A549 (cell line): ENCODE measurements around the gene UBP1. TPM values are rescaled to one million over a fixed set of nuclear protein-coding genes. Genes with fewer than 3 reads are reported as not detected.

ENCODE experiments used
- ATAC-seq, 2 experiments: fragments of 200-7000 bp in 1 of 2; fragments of >200 bp in 1 of 2; cut with Nextera tagmentation in 1 of 2; cut with Tn5 transposase in 1 of 2; 3 replicates each; pipeline versions ENCODE4 v1.8.0 to v1.9.1; 2018 to 2020; ENCODE audit warnings: mild to moderate bottlenecking in 1 of 2, moderate library complexity in 1 of 2
- CTCF ChIA-PET: fragments of 300-600 bp; sonication (Branson Sonifier 250); formaldehyde crosslinking; extraction: SDS; loops from one replicate; lab custom pipeline; 2021; ENCODE audit warnings: antibody characterized with exemption, inconsistent platforms; lab: Yijun Ruan, JAX
- POLR2A ChIA-PET: fragments of 350-600 bp; formaldehyde crosslinking; extraction: SDS; loops from one replicate; lab custom pipeline; 2021; ENCODE audit warnings: antibody characterized with exemption, inconsistent platforms; lab: Yijun Ruan, JAX
- DNase-seq, 2 experiments: peaks; one replicate each; pipeline versions ENCODE4 v3.0.0 to v3.0.0-alpha.2; 2011 to 2016; ENCODE audit warnings: low read depth in 1 of 2, low spot score in 1 of 2
- FAIRE-seq: peaks from 2 replicates; lab custom pipeline; 2011; peaks lifted over from hg19 to GRCh38; lab: Jason Lieb, UNC
- H3K27ac ChIP-seq, 2 experiments: fragments of >200 bp; sonication (Bioruptor Twin); formaldehyde crosslinking; 3 replicates each; pipeline ENCODE4 v1.5.1; 2016 to 2017
- H3K4me1 ChIP-seq: fragments of >200 bp; sonication (Bioruptor Twin); formaldehyde crosslinking; 3 replicates; pipeline ENCODE4 v1.6.1; 2016
- H3K4me2 ChIP-seq: fragments of >200 bp; sonication (Bioruptor Twin); formaldehyde crosslinking; 3 replicates; pipeline ENCODE4 v1.6.1; 2016
- H3K4me3 ChIP-seq: fragments of >200 bp; sonication (Bioruptor Twin); formaldehyde crosslinking; 3 replicates; pipeline ENCODE4 v1.5.1; 2016
- H3K9me3 ChIP-seq: fragments of >200 bp; sonication (Bioruptor Twin); formaldehyde crosslinking; 3 replicates; pipeline ENCODE4 v1.6.1; 2016
- BHLHE40 ChIP-seq: IDR thresholded peaks from 2 replicates; pipeline ENCODE4 v1.6.1; 2012; ENCODE audit warnings: low read depth, low read length, inconsistent platforms
- CBX2 ChIP-seq: fragments of 200-600 bp; sonication (generic); IDR thresholded peaks from 2 replicates; pipeline ENCODE4 v1.6.1; 2016; ENCODE audit warnings: low read depth, mild to moderate bottlenecking, borderline replicate concordance
- CEBPB ChIP-seq, 2 experiments: fragments of >200 bp in 1 of 2; sonication (Bioruptor Twin) in 1 of 2; formaldehyde crosslinking in 1 of 2; IDR thresholded peaks; 2 replicates each; pipeline ENCODE4 v1.6.1; 2012 to 2016
- E2F6 ChIP-seq: IDR thresholded peaks from 2 replicates; pipeline ENCODE4 v1.6.1; 2012; ENCODE audit warnings: low read depth, borderline replicate concordance
- EHF ChIP-seq: fragments of 250-450 bp; sonication (Bioruptor Pico); IDR thresholded peaks from 2 replicates; pipeline ENCODE4 v1.5.0; 2020; ENCODE audit warnings: mild to moderate bottlenecking
- EP300 ChIP-seq, 2 experiments: fragments of >200 bp; sonication (Bioruptor Twin); formaldehyde crosslinking; IDR thresholded peaks; 2 replicates in 1 of 2; 3 replicates in 1 of 2; pipeline ENCODE4 v1.6.1; 2016 to 2017
- FOSB ChIP-seq: fragments of 250-450 bp; sonication (Bioruptor Pico); IDR thresholded peaks from 2 replicates; pipeline ENCODE4 v1.5.0; 2020; ENCODE audit warnings: mild to moderate bottlenecking, moderate library complexity
- FOSL2 ChIP-seq, 2 experiments: fragments of 450-650 bp in 1 of 2; fragments of >200 bp in 1 of 2; sonication (Bioruptor Twin) in 1 of 2; formaldehyde crosslinking; IDR thresholded peaks; 2 replicates each; pipeline versions ENCODE4 v1.5.0 to v1.6.1; 2016 to 2020; ENCODE audit warnings: mild to moderate bottlenecking in 1 of 2, moderate library complexity in 1 of 2
- FOXS1 ChIP-seq: fragments of 250-450 bp; sonication (Bioruptor Pico); IDR thresholded peaks from 2 replicates; pipeline ENCODE4 v1.5.0; 2020; ENCODE audit warnings: mild to moderate bottlenecking, moderate library complexity
- GATA3 ChIP-seq: IDR thresholded peaks from 2 replicates; pipeline ENCODE4 v1.6.1; 2012; ENCODE audit warnings: borderline replicate concordance
- HES2 ChIP-seq: fragments of >200 bp; sonication (Bioruptor Twin); formaldehyde crosslinking; IDR thresholded peaks from 2 replicates; pipeline ENCODE4 v1.6.1; 2016
- HEYL ChIP-seq: fragments of 250-450 bp; sonication (Bioruptor Pico); IDR thresholded peaks from 2 replicates; pipeline ENCODE4 v1.8.0; 2021; ENCODE audit warnings: mild to moderate bottlenecking, moderate library complexity
- HOXB13 ChIP-seq: fragments of 250-450 bp; sonication (Bioruptor Pico); IDR thresholded peaks from 2 replicates; pipeline ENCODE4 v1.5.0; 2020; ENCODE audit warnings: low read depth, mild to moderate bottlenecking, moderate library complexity
- HOXB5 ChIP-seq: fragments of 250-450 bp; sonication (Bioruptor Pico); IDR thresholded peaks from 2 replicates; pipeline ENCODE4 v1.5.0; 2020; ENCODE audit warnings: mild to moderate bottlenecking, moderate library complexity
- JUN ChIP-seq, 2 experiments: fragments of >200 bp; sonication (Bioruptor Twin); formaldehyde crosslinking; IDR thresholded peaks; 2 replicates in 1 of 2; 3 replicates in 1 of 2; pipeline ENCODE4 v1.6.1; 2016 to 2017
- JUNB ChIP-seq: fragments of >200 bp; sonication (Bioruptor Twin); formaldehyde crosslinking; IDR thresholded peaks from 2 replicates; pipeline ENCODE4 v1.6.1; 2016
- MAFK ChIP-seq: fragments of 450-650 bp; IDR thresholded peaks from 2 replicates; pipeline ENCODE4 v1.6.1; 2014; ENCODE audit not compliant: partially characterized antibody
- MAX ChIP-seq: IDR thresholded peaks from 2 replicates; pipeline ENCODE4 v1.6.1; 2012
- MAZ ChIP-seq: fragments of 150-350 bp; IDR thresholded peaks from 2 replicates; pipeline ENCODE4 v1.6.1; 2014; ENCODE audit warnings: antibody characterized with exemption, low read depth, low read length, borderline replicate concordance
- MYC ChIP-seq: IDR thresholded peaks from 2 replicates; pipeline ENCODE4 v1.6.1; 2012; ENCODE audit warnings: mild to moderate bottlenecking, inconsistent platforms, low read length, improper control_type of control experiment, borderline replicate concordance
- NFE2L2 ChIP-seq: fragments of 150-350 bp; conservative IDR thresholded peaks from 2 replicates; pipeline ENCODE4 v1.6.1; 2014; ENCODE audit warnings: low read length
- NR3C1 ChIP-seq: fragments of >200 bp; sonication (Bioruptor Twin); formaldehyde crosslinking; IDR thresholded peaks from 3 replicates; pipeline ENCODE4 v1.6.1; 2017
- PBX3 ChIP-seq: IDR thresholded peaks from 2 replicates; pipeline ENCODE4 v1.6.1; 2012
- POLR2A ChIP-seq: IDR thresholded peaks from 2 replicates; pipeline ENCODE4 v1.6.1; 2012; ENCODE audit warnings: mild to moderate bottlenecking, low read length
- RFX5 ChIP-seq: fragments of 450-650 bp; IDR thresholded peaks from 2 replicates; pipeline ENCODE4 v1.7.1; 2014; ENCODE audit warnings: antibody characterized with exemption, mild to moderate bottlenecking, moderate library complexity
- RNF2 ChIP-seq: fragments of 200-600 bp; sonication (generic); IDR thresholded peaks from 2 replicates; pipeline ENCODE4 v1.6.1; 2016; ENCODE audit warnings: low read depth, mild to moderate bottlenecking, antibody characterized with exemption, moderate library complexity, borderline replicate concordance
- SMC3 ChIP-seq: fragments of >200 bp; sonication (Bioruptor Twin); formaldehyde crosslinking; IDR thresholded peaks from 3 replicates; pipeline ENCODE4 v1.6.1; 2018; ENCODE audit warnings: inconsistent platforms
- USF2 ChIP-seq: fragments of 450-650 bp; IDR thresholded peaks from 2 replicates; pipeline ENCODE4 v1.6.1; 2014; ENCODE audit warnings: antibody characterized with exemption
- WGBS: methylation state at CpG from one replicate; pipeline ENCODE4 v1.1.6; 2017; ENCODE audit errors: missing lambda C conversion rate; 5-methylcytosine and 5-hydroxymethylcytosine counted together
- polyA plus RNA-seq, 4 experiments: library from polyadenylated mRNA; depleted of rRNA in 3 of 4; stranded (reverse); fragments of >200 nt; fragmentation: RNase III in 1 of 4; extraction: RNeasy Plus Mini Kit Qiagen cat#74134 plus additional on column Dnase treatment in 1 of 4; gene quantifications; 2 replicates in 3 of 4; 3 replicates in 1 of 4; pipeline ENCODE4 v1.2.3, GENCODE V29; 2011 to 2017
- TF ChIP-seq, protein P1 (sequence below): fragments of 250-450 bp; sonication (Bioruptor Pico); IDR thresholded peaks from 2 replicates; pipeline ENCODE4 v1.5.0; 2021; ENCODE audit warnings: mild to moderate bottlenecking, moderate library complexity, borderline replicate concordance
- TF ChIP-seq, protein P2 (sequence below): fragments of >200 bp; sonication (Bioruptor Twin); formaldehyde crosslinking; IDR thresholded peaks from 3 replicates; pipeline ENCODE4 v1.5.1; 2016

The UBP1 gene
- polyA plus RNA-seq, 2 of the 4 experiments (the other 2 are of a cell fraction) = 48.6 to 92.5 TPM

GRCh38 chr3:33392703-33393125 is 47.5 kb downstream of the UBP1 start:
- 1% methylated on average over 4 of the region's 4 CpGs for WGBS
- no peak overlapping the region for H3K4me3 ChIP-seq
- H3K4me1 ChIP-seq = peaks cover 49% of the 10 kb centered on the region
- ChIA-PET CTCF (no interaction called here), POLR2A (no interaction called here)
- ATAC-seq (peak; percentile 91 to 94), FAIRE-seq (no peak), DNase-seq (peak; percentile 77 to 81)
- H3K27ac ChIP-seq = peak overlapping the region; percentile 74 to 80
- H3K4me2 ChIP-seq = peak overlapping the region; percentile 72
- TF ChIP-seq HOXB13 (CRISPR knock-in tag) = 0 out of 2 replicates have a peak, but pooled peaks have one; percentile 20
- TF ChIP-seq HOXB5 (CRISPR knock-in tag) = 0 out of 2 replicates have a peak, but pooled peaks have one; percentile 38
- peak; percentile 80 for TF ChIP-seq FOSL2 (IDR thresholded peaks at IDR 0.05)
- TF ChIP-seq FOSL2 (CRISPR knock-in tag; IDR thresholded peaks at IDR 0.05) = peak; percentile 95
- peak; percentile 40; the same call in 1 of the 2 replicates for TF ChIP-seq GATA3
- TF ChIP-seq EP300 (IDR thresholded peaks at IDR 0.05) = peak in 1 of 2 experiments; percentile 21; a peak in 1 of 5 replicates
- TF ChIP-seq MAX = peak; percentile 91
- peak; percentile 16; the same call in 1 of the 2 replicates for TF ChIP-seq RFX5
- peak; percentile 89 for TF ChIP-seq USF2
- peak in 1 of 2 experiments; percentile 73; a peak in 2 of 4 replicates for TF ChIP-seq CEBPB (IDR thresholded peaks at IDR 0.05)
- TF ChIP-seq HES2 = no peak
- TF ChIP-seq MYC = peak; percentile 61
- peak; percentile 67 to 68; a peak in 3 of 5 replicates for TF ChIP-seq JUN (IDR thresholded peaks at IDR 0.05)
- TF ChIP-seq JUNB = peak; percentile 90
- TF ChIP-seq MAFK = peak; percentile 88
- TF ChIP-seq NR3C1 = no peak
- 0 out of 2 replicates have a peak, but pooled peaks have one; percentile 40 for TF ChIP-seq E2F6
- no peak for TF ChIP-seq BHLHE40
- TF ChIP-seq MAZ = no peak
- TF ChIP-seq FOXS1 (CRISPR knock-in tag) = 0 out of 2 replicates have a peak, but pooled peaks have one; percentile 49
- no peak for TF ChIP-seq RNF2
- no peaks in the 10 kb centered on the region for H3K9me3 ChIP-seq

DNA sequence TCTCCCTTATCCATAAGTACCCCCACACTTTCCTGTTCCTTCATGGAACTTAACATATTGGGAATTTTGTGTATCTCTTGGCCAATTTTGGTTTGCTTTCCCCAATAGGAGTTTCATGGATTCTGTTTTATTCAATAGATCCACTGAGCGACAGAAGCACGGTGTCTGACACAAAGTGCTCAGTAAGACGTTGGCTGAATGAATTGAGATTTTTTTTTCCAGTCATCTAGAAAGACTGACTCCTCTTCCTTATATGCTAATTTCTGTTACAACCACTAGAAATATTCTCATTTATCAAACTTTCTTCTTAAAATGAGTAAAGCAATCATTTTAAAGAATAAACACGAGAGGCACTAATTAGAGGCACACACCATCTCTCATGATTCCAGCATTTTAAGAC is 48.1 kb downstream of the UBP1 start:
- WGBS = 89% methylated on average over 4 of the region's 4 CpGs
- no peak for FAIRE-seq

More for the DNA sequence above, 48.1 kb downstream of the UBP1 start:
- DNase-seq (no peak), ATAC-seq (no peak)
- TF ChIP-seq E2F6 (no peak), FOSB (CRISPR knock-in tag) (no peak), EHF (CRISPR knock-in tag) (no peak), USF2 (no peak), JUNB (no peak), GATA3 (no peak), HEYL (CRISPR knock-in tag) (no peak), PBX3 (no peak), POLR2A (no peak), NFE2L2 (no peak), CBX2 (no peak), EP300 (IDR thresholded peaks at IDR 0.05) (no peak), RFX5 (no peak), SMC3 (no peak)
- TF ChIP-seq, protein P1, sequence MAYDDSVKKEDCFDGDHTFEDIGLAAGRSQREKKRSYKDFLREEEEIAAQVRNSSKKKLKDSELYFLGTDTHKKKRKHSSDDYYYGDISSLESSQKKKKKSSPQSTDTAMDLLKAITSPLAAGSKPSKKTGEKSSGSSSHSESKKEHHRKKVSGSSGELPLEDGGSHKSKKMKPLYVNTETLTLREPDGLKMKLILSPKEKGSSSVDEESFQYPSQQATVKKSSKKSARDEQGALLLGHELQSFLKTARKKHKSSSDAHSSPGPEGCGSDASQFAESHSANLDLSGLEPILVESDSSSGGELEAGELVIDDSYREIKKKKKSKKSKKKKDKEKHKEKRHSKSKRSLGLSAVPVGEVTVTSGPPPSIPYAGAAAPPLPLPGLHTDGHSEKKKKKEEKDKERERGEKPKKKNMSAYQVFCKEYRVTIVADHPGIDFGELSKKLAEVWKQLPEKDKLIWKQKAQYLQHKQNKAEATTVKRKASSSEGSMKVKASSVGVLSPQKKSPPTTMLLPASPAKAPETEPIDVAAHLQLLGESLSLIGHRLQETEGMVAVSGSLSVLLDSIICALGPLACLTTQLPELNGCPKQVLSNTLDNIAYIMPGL = no peak
- TF ChIP-seq, protein P2, sequence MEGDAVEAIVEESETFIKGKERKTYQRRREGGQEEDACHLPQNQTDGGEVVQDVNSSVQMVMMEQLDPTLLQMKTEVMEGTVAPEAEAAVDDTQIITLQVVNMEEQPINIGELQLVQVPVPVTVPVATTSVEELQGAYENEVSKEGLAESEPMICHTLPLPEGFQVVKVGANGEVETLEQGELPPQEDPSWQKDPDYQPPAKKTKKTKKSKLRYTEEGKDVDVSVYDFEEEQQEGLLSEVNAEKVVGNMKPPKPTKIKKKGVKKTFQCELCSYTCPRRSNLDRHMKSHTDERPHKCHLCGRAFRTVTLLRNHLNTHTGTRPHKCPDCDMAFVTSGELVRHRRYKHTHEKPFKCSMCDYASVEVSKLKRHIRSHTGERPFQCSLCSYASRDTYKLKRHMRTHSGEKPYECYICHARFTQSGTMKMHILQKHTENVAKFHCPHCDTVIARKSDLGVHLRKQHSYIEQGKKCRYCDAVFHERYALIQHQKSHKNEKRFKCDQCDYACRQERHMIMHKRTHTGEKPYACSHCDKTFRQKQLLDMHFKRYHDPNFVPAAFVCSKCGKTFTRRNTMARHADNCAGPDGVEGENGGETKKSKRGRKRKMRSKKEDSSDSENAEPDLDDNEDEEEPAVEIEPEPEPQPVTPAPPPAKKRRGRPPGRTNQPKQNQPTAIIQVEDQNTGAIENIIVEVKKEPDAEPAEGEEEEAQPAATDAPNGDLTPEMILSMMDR = no peak
- Histone ChIP-seq H3K27ac (peak overlapping the region; percentile 73 to 74), H3K4me3 (no peak overlapping the region), H3K4me1 (peaks cover 49% of the 10 kb centered on the region), H3K4me2 (peak overlapping the region; percentile 72), H3K9me3 (no peaks in the 10 kb centered on the region)
- ChIA-PET POLR2A (no interaction called here), CTCF (no interaction called here)
